ENCODE data around the gene NEFH.
"Not testable (repeated sequence)": the region's sequence is repeated elsewhere in the genome, so short reads cannot be mapped to it uniquely, and the experiment has no call there.

NEFH gene

GRCh38 chr22:29435236-29436136, 44.5 kb upstream of the NEFH start:
- TF ChIP-seq SIN3A (IDR thresholded peaks at IDR 0.05; ENCODE audit: borderline replicate concordance, insufficient read depth, low read length) (no peak), FOXP2 (optimal IDR thresholded peaks at IDR 0.05; ENCODE audit: borderline replicate concordance, extremely low read depth, extremely low read length, insufficient read depth) (no peak), REST (IDR thresholded peaks at IDR 0.05; ENCODE audit: insufficient read depth in 1 of 2, low read depth in 2 of 2, low read length in 2 of 2) (no peak), POLR2AphosphoS5 (IDR thresholded peaks at IDR 0.05; ENCODE audit: low read depth, low read length) (no peak), TAF1 (IDR thresholded peaks at IDR 0.05; ENCODE audit: borderline replicate concordance, insufficient read depth, low read length) (no peak)

GRCh38 chr22:29438283-29438682, 41.7 kb upstream of the NEFH start, which contains the start of gene RFPL1:
TSS of gene RFPL1 (plus strand) at chr22:29438583.
- not testable (repeated sequence) for TF ChIP-seq FOXP2 (optimal IDR thresholded peaks at IDR 0.05; ENCODE audit: borderline replicate concordance, extremely low read depth, extremely low read length, insufficient read depth); TAF1 (IDR thresholded peaks at IDR 0.05; ENCODE audit: borderline replicate concordance, insufficient read depth, low read length); REST (IDR thresholded peaks at IDR 0.05; ENCODE audit: insufficient read depth in 1 of 2, low read depth in 2 of 2, low read length in 2 of 2)

DNA sequence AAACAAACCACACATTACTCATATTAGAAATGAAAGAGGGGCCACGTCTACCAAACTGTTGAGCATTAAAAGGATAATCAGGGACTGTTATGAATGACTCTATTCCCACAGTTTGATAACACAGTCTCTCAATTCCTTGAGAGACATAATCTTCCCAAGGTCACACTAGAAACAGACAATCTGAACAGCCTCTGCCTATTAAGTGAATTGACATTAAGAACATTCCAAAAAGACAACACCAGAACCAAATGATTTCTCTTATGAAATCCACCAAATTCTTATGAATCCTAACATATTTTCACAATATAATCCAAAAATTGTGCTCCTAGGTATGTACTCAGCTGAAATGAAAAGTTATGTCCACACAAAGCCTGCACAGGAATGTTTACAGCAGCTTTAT, 37.0 kb upstream of the NEFH start:
- TF ChIP-seq TAF1 (IDR thresholded peaks at IDR 0.05; ENCODE audit: borderline replicate concordance, insufficient read depth, low read length) (no peak), FOXP2 (optimal IDR thresholded peaks at IDR 0.05; ENCODE audit: borderline replicate concordance, extremely low read depth, extremely low read length, insufficient read depth) (no peak), REST (IDR thresholded peaks at IDR 0.05; ENCODE audit: insufficient read depth in 1 of 2, low read depth in 2 of 2, low read length in 2 of 2) (no peak), SIN3A (IDR thresholded peaks at IDR 0.05; ENCODE audit: borderline replicate concordance, insufficient read depth, low read length) (no peak), POLR2AphosphoS5 (IDR thresholded peaks at IDR 0.05; ENCODE audit: low read depth, low read length) (no peak)

- no peak for TF ChIP-seq SIN3A (IDR thresholded peaks at IDR 0.05; ENCODE audit: borderline replicate concordance, insufficient read depth, low read length)
- TF ChIP-seq TAF1 (IDR thresholded peaks at IDR 0.05; ENCODE audit: borderline replicate concordance, insufficient read depth, low read length), result no peak
- TF ChIP-seq FOXP2 (optimal IDR thresholded peaks at IDR 0.05; ENCODE audit: borderline replicate concordance, extremely low read depth, extremely low read length, insufficient read depth), result no peak
- TF ChIP-seq REST (IDR thresholded peaks at IDR 0.05; ENCODE audit: insufficient read depth in 1 of 2, low read depth in 2 of 2, low read length in 2 of 2), result no peak
- TF ChIP-seq POLR2AphosphoS5 (IDR thresholded peaks at IDR 0.05; ENCODE audit: low read depth, low read length), result no peak
Observed at GRCh38 chr22:29443452-29443851, 36.6 kb upstream of the NEFH start.
